ENCODE measurements around the gene GBA2.

- no peak for TF ChIP-seq EZH2 (IDR thresholded peaks at IDR 0.05)
- TF ChIP-seq POLR2AphosphoS5 (IDR thresholded peaks at IDR 0.05; ENCODE audit: borderline replicate concordance, low read depth, low read length) = no peak
Observed at GRCh38 chr9:35755071-35755470, 6.0 kb upstream of the GBA2 start.

Data from SK-N-MC (cell line).